Measurements from ENCODE around the gene FMNL2.
A peak's percentile ranks its signal among the peaks of the same experiment; 100 is the strongest.

Gene FMNL2

DNA sequence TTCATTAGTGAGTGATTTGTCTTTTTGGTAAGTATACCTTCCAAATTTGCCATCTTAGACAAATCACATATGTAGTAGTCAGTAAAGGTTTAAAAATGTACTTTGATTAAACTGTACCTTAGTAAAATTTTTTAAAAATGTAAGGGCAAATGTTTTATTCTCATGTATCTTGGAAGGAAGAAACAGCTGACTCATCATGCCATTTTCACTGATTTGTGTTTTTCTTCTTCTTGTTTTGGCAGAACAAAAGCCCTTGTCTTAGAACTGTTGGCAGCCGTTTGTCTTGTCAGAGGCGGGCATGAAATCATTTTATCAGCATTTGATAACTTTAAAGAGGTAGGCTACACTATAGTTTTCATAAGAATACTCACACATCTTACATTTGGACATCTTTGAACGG lies 245.7 kb downstream of the FMNL2 start:
- DNase-seq, result peak in 2 of 51 donors; percentile 12 to 44

DNA sequence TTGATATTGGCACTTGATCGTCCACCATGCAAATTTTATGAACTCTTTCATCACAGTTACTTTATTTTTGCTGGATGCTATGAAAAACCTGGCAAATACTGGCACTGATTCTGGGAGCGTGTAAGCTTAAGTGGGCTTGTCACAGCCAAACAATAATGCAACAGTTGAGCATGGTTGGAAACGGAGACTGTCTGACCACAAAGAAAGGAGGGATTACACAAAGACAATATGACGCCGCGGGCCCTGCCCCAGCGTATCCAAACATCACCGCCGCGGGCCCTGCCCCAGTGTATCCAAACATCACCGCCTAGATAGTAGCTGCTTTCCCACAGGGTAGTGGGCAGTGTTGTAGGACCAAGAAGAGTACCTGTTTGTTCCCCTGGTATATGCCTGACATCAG lies 246.4 kb downstream of the FMNL2 start:
- peak in 2 of 51 donors; percentile 17 to 19 for DNase-seq

DNA sequence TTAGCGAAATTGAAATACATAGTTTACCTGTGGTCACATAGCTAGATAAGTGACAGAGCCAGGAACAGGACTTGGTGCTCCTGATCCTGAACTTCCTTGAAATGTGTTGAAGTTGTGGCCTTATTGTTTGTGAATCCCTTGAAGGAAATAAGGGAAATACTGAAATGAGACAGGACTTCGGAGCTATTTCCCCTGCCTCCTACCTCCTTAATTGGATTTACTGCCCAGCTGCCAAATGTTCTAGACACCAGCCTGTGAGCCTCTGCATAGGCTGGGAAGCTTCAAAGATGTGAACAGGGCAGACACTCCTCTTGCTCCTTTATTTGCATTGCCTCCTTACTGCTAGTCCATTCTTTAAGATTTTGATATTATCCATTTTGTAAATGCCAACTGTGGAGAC lies 247.1 kb downstream of the FMNL2 start:
- DNase-seq, result no peak

DNA sequence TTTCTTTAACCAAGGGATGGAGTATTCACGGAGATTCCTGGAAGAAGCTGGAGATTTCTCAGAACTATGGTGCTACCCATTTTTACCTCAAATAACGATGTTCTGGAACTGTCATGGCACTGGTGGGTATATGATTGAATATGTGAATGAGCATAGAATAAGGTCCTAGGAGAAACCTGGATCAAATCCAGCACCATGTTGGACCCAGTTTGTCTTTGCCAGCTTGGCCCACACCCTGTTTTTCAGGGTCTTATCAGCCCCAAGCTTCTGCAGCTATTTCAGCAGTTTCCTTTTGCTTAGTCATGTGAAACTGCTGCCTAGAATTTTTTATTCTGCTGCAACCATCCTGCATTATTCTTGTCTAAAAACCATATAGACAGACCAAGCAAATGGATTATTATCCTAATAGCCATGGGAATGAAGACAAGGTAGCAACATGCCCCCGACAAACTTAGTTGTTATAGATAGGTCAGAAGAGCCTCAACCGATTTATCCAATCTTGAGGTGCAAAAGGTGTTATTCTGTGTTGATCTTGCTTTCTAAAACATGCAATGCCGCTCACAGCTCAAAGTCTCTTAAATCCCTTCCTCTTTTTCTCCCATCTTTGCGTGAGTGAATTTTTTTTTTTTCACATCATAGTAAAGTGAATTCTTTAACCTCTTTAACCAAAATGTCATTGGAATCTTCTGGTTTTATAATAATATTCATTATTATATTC lies 248.7 kb downstream of the FMNL2 start:
- DNase-seq, result no peak

DNA sequence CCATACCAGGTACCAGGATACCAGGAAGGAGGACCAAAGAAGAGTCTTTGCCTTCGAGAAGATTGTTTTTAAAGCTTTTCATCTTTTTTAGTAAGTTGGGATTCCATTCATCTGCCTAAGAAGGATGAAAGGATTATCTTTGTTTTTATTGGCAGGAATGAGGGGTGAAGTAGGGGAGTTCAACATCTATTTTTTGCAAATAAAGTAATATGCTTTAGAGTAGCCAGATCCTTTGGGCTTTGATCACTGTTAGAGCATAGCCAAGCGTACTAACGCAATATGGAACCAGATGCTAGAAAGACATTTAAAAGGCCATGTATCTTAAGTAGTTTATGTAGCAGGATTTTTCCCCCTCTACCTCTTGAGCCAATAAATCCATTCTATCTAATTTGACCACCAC lies 249.3 kb downstream of the FMNL2 start:
- no peak for DNase-seq

DNA sequence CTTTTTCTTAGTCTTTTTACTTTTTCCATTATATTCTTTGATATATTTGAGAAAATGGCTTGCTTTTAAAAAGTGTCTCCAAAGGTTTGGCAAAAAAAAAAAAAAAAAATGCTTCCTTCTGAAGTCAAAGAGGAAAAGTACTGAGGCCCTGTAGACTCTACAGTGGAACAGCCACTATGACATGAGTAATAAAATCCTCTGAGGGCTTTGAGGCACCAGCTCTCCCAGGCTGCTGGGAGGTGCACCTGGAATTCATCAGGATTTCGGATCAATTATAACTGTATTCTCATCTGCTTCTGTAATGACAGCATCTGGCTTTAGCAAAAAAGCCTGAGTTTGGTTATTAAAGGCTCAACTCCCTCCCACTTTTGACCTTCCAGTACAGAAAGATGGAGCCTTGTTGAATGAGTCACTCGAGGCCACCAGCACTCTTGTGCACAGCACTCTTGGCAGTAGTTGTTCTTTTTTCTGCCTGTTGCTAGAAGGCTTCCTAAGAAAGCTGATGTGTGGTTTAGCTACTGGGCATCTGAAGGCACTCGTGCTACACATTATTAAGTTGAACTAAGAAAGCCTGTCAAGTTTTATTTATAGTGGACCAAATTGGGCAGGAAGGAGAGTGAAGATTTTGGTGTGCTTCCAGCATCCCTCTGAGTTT lies 251.0 kb downstream of the FMNL2 start:
- DNase-seq, result peak in 10 of 51 donors; percentile 7 to 53 (median 20)

DNA sequence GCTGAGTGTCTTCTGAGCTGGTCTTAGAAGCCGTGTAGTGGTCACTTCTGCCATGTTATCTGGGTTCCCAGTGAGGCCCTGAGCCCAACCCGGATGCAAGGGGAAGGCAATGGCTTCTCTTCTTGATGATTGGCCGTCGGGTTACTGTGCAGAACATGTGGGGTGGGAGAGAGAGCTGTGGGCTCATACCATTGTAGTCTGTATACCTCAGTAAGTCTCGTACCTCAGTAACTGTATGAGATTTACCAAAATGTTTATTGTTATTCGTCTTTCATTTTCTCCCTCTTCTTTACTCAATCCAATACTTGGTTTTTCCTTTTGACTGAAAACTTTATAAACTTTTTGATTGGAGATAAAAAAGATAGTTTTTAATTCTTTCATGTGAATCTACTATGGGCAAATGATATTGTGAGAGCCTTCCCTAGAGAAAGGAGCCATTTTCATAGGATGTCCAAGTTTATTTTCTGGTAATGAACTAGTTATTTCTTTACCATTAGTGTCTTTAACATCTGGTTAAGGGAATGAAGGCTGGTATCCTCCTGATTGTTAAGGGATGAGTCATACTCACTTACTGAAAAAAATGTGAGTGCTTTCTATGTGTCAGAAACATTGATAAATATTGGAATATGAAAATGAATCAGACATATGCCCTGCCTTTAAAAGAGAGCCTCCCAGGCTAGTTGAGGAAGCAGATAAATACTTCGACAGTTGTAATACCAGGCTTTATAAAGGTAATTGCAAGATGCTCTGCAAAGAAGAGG lies 252.4 kb downstream of the FMNL2 start:
- no peak for DNase-seq

DNA sequence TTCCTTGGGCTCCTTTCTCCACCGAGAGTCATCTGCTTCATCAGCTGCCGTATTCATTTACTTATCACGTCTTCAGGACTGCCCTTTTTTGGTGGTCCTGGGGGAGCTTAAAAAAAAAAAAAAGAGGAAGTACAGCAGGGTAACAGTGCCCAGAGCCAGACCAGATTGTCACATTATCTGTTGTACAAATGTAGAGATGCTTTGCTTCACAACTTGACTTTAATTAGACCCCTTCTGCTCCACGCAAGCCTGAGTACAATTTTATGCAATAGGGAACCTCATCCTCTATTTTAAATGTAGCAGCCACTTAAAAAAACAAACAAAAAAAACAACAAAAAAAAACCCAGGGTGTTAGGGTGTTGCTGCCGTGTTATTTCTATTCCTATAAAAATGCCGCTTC lies 254.0 kb downstream of the FMNL2 start:
- DNase-seq, result no peak

DNA sequence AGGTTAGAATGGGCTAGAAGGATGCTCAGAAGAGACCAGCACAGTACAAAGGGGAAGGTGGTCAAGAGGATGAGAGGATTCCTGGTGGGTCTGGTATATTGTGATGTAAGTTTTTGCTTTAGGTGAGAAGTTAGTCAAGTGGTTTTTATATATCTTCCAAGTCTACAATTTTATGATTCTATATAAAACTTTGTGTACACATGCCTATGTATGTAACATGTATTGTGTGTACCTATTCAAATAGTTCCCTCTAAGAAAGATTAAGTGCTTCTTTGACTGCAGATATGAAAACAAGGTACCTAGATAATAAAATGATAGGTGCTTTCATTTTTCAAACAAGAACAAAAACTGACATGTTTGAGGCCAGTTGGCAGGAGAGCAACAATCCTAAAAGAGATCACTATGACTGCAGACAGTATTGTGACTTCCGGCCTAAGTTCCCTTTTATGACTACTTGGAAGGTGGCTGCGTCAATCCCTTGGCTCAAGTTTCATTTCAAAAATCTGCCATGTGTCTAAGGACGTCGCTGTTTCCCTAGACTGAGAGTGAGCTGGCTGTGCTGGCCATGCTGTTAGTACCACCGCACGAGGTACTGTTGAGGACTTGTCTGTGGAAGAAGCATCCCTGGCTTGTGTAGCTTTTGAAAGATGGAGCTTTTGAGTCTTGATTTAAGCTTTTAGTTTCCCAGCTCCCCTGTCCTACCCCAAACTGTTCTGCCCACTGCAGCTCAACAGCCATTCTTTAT lies 259.2 kb downstream of the FMNL2 start:
- peak in 12 of 51 donors; percentile 7 to 32 (median 16) for DNase-seq

DNA sequence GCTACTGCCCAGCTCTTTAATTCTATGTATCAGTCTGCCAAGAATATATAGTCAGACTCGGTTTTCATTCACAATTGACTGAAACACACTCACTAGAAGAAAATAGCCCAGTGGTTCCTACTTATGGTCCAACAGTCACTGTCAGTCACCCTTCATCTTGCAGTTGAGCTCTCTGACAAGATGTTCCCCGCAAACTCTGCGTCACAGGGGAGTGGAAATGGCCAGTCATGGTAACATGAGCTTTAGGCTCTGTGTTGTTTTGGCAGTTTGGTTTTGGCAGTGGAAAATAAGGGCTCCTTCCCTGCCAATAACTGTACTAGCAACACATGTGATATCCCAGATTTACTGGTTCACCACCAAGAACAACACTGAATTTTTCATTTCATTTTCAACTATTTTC lies 259.8 kb downstream of the FMNL2 start:
- DNase-seq, result no peak

DNA sequence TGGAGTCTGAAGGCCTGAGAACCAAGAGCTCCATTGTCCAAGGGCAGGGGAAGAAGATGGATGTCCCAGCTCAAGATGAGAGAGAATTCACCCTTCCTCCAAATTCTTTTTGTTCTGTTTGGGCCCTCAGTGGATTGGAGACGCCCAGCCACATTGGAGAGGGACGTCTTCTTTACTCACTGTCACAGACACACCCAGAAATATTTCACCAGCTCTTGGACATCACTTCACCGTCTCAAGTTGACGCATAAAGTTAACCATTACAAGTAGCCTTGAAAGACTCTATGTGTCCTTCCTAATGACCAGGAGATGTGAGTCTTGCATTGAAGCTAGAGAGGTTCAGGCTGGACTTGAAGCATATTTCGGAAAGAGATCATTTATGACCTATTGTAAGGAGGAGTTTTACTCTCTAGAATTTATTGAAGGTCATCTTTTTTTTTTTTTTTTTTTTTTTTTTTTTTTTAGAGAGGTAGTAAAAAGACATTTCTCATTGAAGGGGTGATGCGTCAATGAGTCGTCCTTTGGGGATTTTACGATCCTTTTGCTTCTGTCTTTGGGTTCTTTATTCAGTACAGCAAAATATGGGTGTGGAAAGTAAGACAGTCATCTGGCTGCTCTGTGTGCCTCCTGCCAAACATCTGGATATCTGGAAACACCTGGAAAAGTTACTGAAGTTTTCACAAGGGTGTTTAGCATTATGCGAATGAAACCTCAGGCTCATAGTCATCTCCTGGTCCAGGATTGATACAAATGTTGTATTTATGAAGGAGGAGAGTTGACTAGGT lies 264.2 kb downstream of the FMNL2 start:
- no peak for DNase-seq

DNA sequence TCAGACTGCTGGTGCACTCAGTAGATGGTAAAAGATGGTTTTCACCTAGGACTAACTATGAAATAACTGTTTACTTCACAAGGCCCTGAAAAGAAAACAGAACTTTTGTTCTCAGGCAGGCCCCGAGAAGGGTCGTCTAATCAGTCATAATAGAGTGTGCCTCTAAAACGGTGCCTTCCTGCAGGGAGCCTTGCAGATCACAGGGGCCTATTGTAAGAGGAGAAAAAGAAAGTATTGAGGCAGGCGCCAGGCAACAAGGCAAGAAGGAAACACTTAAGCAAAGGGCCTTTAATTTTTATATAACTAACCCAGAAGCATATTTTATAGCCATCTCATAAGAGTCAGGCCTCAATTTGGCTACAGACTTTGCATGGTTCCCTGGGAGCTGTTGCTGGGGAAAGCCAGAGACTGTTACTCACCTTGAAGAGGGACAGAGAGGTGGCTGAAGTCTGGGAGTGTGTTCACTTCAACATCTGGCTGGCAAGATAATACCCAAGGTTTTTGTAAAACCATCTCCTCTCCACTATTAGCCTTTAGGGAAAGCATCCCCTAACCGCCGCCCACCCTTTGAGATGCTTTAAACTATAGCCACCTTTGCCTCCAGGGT lies 265.2 kb downstream of the FMNL2 start:
- peak in 3 of 51 donors; percentile 10 to 15 (median 11) for DNase-seq

DNA sequence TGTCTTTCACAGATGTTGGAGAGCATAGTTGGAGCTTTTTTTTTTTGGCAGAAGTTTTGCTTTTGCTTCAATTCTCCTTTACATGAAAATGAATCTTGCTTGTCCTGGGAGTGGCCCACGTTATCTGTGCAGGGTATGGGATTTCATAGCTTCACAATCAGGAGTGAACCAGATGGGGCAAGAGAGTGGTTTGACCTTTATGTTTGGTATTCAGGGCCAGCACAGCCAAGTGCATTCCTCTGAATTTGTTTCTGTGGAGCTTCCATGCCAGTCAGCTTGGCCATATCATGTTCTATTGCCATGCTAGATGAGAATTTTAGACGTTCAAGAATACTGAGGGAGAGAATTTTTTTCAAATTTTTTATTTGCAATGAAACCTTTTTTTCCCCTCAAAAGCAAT lies 265.7 kb downstream of the FMNL2 start:
- DNase-seq, result no peak

DNA sequence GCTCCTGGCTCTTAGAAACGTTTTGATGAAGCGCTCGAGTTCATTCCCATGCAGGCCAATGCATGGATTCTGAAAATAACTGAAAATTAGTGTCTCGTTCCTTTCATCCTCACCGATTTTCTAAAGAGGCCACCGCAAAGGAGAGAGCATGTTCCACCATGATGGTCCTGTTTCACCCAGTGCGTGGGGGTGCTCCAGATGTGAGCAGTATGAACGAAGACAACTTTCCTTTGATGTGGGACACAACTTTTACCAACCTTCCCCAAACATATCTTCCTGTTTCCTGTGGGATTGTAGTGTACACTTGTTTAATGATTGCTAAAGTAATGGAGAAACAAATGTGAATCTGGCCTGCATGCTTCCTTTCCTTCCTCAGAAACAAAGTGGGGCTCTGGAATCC lies 267.8 kb downstream of the FMNL2 start:
- no peak for DNase-seq

DNA sequence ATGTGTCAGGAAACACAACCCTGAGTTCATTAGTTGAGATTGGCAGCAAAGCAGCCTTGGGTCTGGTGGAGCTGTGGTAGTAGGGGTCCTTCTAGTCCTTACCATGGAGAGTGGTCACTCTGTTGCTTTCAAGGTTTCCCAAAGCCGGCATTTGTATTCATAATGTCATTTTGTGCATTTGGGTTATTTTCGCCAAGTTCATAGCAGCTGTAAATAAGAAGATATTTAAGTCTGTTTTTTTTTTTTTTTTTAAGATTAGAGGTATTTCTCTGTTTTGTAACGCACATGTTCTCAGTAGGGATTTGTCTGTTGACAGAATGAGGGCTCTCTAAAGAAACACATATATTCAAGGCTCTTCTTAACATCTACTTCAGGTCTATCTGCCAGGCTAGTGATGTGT lies 268.2 kb downstream of the FMNL2 start:
- no peak for DNase-seq

DNA sequence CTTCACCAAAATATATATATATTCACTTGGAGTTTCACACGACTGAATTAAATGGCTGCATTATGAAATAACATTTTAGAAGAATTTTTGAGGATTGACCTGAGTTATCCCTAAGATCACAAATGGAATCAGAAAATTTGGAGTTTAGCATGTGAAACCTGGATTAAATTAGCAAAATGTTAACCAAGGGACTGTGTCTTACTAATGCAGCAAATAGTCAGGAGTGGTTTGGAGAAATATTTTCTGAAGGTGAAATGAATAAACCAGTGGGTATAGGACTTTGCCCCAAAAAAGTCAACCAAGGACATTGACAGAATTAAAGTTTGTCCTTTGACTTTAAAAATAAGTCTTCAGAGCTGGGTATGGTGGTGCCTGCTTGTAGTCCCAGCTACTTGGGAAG lies 271.1 kb downstream of the FMNL2 start:
- DNase-seq, result no peak

DNA sequence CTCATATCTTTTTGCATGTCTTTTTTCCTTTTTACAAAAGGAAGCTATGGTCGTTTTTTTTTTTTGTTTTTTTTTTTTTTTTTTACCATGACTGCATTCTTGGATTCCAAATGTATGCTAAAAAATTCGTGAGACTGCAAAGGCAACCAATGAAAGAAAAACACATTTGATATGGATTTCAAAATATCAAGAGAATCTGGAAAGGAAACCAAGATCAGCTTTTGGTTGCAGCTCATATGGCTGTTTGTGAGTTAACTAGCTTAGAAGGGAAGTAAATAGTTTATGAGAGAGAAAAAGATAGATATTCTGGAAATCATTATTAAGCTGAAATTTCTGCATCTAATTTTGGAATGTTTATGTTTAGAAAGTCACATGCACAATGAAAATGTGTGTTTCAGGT lies 272.0 kb downstream of the FMNL2 start:
- DNase-seq, result no peak

DNA sequence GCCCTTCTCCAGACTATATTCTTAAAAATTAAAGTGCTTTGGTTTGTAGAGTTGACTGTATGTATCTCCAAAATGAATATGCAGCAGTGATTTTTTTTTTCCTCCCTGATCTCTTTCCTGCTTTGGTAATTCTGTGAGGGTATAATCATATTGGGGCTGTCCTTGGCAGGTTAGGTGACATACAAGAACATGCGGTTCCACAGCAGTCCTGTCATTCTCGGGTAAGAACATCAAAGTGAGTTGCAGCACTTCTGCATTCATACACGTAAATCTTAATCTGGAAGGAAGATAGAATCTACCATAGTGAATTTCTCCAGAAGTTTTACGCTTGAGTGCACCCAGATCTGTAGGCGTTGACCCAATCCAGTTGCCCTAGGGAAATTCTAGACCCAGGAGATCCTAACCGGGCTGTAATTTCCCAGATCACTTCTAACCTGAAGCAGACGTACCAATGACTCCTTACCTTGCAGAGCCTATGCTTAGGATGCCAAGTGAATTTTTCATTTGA lies 272.9 kb downstream of the FMNL2 start:
- no peak for DNase-seq

DNA sequence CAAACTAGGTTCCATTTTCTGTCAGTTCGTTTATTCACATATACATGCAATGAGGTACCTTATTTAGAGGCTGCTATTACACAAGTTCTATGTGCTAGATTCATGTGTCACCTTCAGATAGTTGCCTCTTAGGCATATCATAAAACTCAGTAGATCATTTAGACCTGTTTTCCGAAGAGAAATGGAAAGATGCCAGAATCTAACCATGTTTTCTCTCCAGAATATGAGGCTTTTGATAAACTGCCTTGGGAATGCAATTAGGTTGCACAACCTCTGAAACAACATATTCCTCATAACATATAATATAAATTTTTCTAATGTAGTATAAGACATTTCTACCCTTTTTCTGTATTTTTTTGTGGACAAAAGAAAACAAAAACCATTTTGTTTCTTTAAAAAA lies 274.2 kb downstream of the FMNL2 start:
- DNase-seq, result no peak

DNA sequence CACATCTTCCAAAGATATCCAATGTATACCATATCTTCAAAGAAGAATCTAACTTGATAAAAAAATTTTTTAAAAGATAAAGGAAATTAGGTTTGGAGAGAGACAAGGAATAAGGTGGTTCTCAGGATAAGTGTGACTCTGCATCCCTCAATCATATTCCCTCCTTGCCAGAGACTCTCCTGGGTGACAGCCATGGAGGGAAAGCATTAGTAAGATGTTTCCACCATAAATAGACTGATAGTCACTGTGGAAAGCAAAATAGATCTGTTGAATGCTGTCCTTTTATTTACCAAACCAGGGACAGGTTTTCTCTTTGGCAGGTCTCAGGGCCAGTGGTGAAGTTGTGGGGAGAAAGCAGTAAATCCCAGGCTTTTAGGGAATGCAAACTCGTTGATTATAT lies 274.7 kb downstream of the FMNL2 start:
- DNase-seq, result no peak
